Liver (tissue), 9 donors: Measurements from ENCODE around the gene JMJD1C. TPM values are rescaled to one million over a fixed set of nuclear protein-coding genes. Genes with fewer than 3 reads are reported as not detected.

Experiments used
- DNase-seq: peaks from one replicate; pipeline ENCODE4 v3.0.0-alpha.2; 2017; ENCODE audit warnings: low spot score
- H3K27ac ChIP-seq, 2 donors: one replicate each; pipeline ENCODE4 v1.7.0; 2013; ENCODE audit warnings: inconsistent platforms in 2 of 2, low read length in 2 of 2, control low read depth in 1 of 2, low read depth in 1 of 2, mild to moderate bottlenecking in 1 of 2
- H3K27me3 ChIP-seq, 4 donors: one replicate each; pipeline versions ENCODE4 v1.6.1 to v1.7.0; 2013; ENCODE audit warnings: low read length in 3 of 4, inconsistent platforms in 1 of 4, mild to moderate bottlenecking in 1 of 4, moderate library complexity in 1 of 4; ENCODE audit not compliant: control insufficient read depth in 4 of 4, insufficient read depth in 4 of 4
- H3K36me3 ChIP-seq, 4 donors: one replicate each; pipeline versions ENCODE4 v1.6.1 to v1.7.0; 2013; ENCODE audit warnings: low read length in 3 of 4, mild to moderate bottlenecking in 3 of 4, low read depth in 1 of 4, moderate library complexity in 1 of 4; ENCODE audit not compliant: control insufficient read depth in 4 of 4, insufficient read depth in 3 of 4
- H3K4me1 ChIP-seq, 4 donors: one replicate each; pipeline versions ENCODE4 v1.6.1 to v1.7.0; 2013; ENCODE audit warnings: low read length in 3 of 4, mild to moderate bottlenecking in 3 of 4, moderate library complexity in 1 of 4; ENCODE audit not compliant: control insufficient read depth in 4 of 4, insufficient read depth in 4 of 4
- H3K4me3 ChIP-seq, 3 donors: one replicate each; pipeline versions ENCODE4 v1.6.1 to v1.7.0; 2013; ENCODE audit warnings: low read length in 3 of 3, control low read depth in 1 of 3, low read depth in 1 of 3, mild to moderate bottlenecking in 1 of 3
- H3K9ac ChIP-seq, 2 donors: one replicate each; pipeline ENCODE4 v1.7.0; 2013; ENCODE audit warnings: low read length in 2 of 2, mild to moderate bottlenecking in 2 of 2, moderate library complexity in 2 of 2, control low read depth in 1 of 2, low read depth in 1 of 2
- H3K9me3 ChIP-seq, 4 donors: one replicate each; pipeline versions ENCODE4 v1.6.1 to v1.7.0; 2013; ENCODE audit warnings: low read length in 3 of 4; ENCODE audit not compliant: control insufficient read depth in 4 of 4
- ATF3 ChIP-seq: IDR thresholded peaks from 2 replicates; pipeline ENCODE4 v1.6.1; 2016; ENCODE audit warnings: antibody characterized with exemption
- CTCF ChIP-seq: fragments of 150-350 bp; IDR thresholded peaks from 2 replicates; pipeline ENCODE4 v1.5.1; 2017; ENCODE audit warnings: improper control_type of control experiment, low read depth, low read length; ENCODE audit not compliant: missing input control
- EGR1 ChIP-seq, 2 donors: IDR thresholded peaks; 2 replicates each; pipeline ENCODE4 v1.6.1; 2016 to 2018; ENCODE audit warnings: antibody characterized with exemption in 2 of 2, low read depth in 2 of 2
- FOXA1 ChIP-seq: IDR thresholded peaks from 2 replicates; pipeline ENCODE4 v1.6.1; 2016; ENCODE audit warnings: antibody characterized with exemption
- FOXA2 ChIP-seq: IDR thresholded peaks from 2 replicates; pipeline ENCODE4 v1.6.1; 2016; ENCODE audit warnings: antibody characterized with exemption
- GABPA ChIP-seq, 2 donors: IDR thresholded peaks in 1 of 2; conservative IDR thresholded peaks in 1 of 2; 2 replicates each; pipeline ENCODE4 v1.6.1; 2016; ENCODE audit warnings: antibody characterized with exemption in 2 of 2, mild to moderate bottlenecking in 1 of 2, moderate library complexity in 1 of 2
- HNF4A ChIP-seq, 2 donors: conservative IDR thresholded peaks; 2 replicates each; pipeline ENCODE4 v1.6.1; 2016; ENCODE audit warnings: antibody characterized with exemption in 2 of 2, mild to moderate bottlenecking in 2 of 2
- HNF4G ChIP-seq: IDR thresholded peaks from 2 replicates; pipeline ENCODE4 v1.6.1; 2016; ENCODE audit warnings: antibody characterized with exemption
- JUND ChIP-seq, 2 donors: IDR thresholded peaks; 2 replicates each; pipeline ENCODE4 v1.6.1; 2016; ENCODE audit warnings: antibody characterized with exemption in 2 of 2
- MAX ChIP-seq: IDR thresholded peaks from 2 replicates; pipeline ENCODE4 v1.6.1; 2016; ENCODE audit warnings: antibody characterized with exemption
- NR2F2 ChIP-seq: IDR thresholded peaks from 2 replicates; pipeline ENCODE4 v1.6.1; 2016; ENCODE audit warnings: antibody characterized with exemption
- RAD21 ChIP-seq, 2 donors: IDR thresholded peaks; 2 replicates each; pipeline ENCODE4 v1.6.1; 2016; ENCODE audit warnings: antibody characterized with exemption in 2 of 2, mild to moderate bottlenecking in 2 of 2
- RXRA ChIP-seq, 2 donors: IDR thresholded peaks; 2 replicates each; pipeline ENCODE4 v1.6.1; 2017 to 2018; ENCODE audit warnings: antibody characterized with exemption in 2 of 2, mild to moderate bottlenecking in 1 of 2
- SP1 ChIP-seq: IDR thresholded peaks from 2 replicates; pipeline ENCODE4 v1.6.1; 2018; ENCODE audit warnings: antibody characterized with exemption, mild to moderate bottlenecking
- YY1 ChIP-seq: IDR thresholded peaks from 2 replicates; pipeline ENCODE4 v1.6.1; 2016; ENCODE audit warnings: antibody characterized with exemption, mild to moderate bottlenecking
- ZBTB33 ChIP-seq: IDR thresholded peaks from 2 replicates; pipeline ENCODE4 v1.6.1; 2016; ENCODE audit warnings: antibody characterized with exemption
- WGBS: extraction: QIAGEN DNeasy Blood & Tissue Kit; methylation state at CpG from one replicate; pipeline ENCODE4 v1.1.7; 2013; 5-methylcytosine and 5-hydroxymethylcytosine counted together
- polyA plus RNA-seq, 2 donors: library from polyadenylated mRNA; stranded (reverse) in 1 of 2; unstranded in 1 of 2; fragments of 200-250 nt in 1 of 2; fragments of >200 nt in 1 of 2; fragmentation: Nextera tagmentation in 1 of 2; extraction: Ambion mirVana in 1 of 2; gene quantifications; one replicate each; pipeline versions ENCODE4 v1.2.1 to v1.2.3, GENCODE V29; 2013 to 2015
- total RNA-seq, 2 donors: library from RNA; depleted of rRNA; stranded (reverse); fragments of >200 nt; gene quantifications; one replicate each; pipeline ENCODE4 v1.2.3, GENCODE V29; 2014
- donor health status: healthy.
- donor health status: healthy.
- donor health status: healthy.
- donor health status: healthy.
- donor health status: healthy.

Gene JMJD1C
- total and polyA plus RNA-seq, 4 donors = 11.0 to 93.1 (median 56.0) TPM

- no peak for DNase-seq
- H3K36me3 ChIP-seq = no peaks in the 10 kb centered on the region
- H3K9me3 ChIP-seq = no peaks in the 10 kb centered on the region
- H3K9ac ChIP-seq = no peak overlapping the region
- 82% methylated on average over 3 of the region's 3 CpGs for WGBS
- no peaks in the 10 kb centered on the region for H3K4me1 ChIP-seq
- H3K27me3 ChIP-seq = no peaks in the 10 kb centered on the region
- no peak overlapping the region for H3K27ac ChIP-seq
- TF ChIP-seq HNF4A (conservative IDR thresholded peaks at IDR 0.05) (no peak), RAD21 (IDR thresholded peaks at IDR 0.05) (no peak), GABPA (IDR thresholded peaks at IDR 0.05 in 1 of 2, conservative IDR thresholded peaks at IDR 0.05 in 1 of 2) (no peak)
- no peak overlapping the region for H3K4me3 ChIP-seq
Measured at GRCh38 chr10:63504145-63504881, 38.5 kb upstream of the JMJD1C start.

DNA sequence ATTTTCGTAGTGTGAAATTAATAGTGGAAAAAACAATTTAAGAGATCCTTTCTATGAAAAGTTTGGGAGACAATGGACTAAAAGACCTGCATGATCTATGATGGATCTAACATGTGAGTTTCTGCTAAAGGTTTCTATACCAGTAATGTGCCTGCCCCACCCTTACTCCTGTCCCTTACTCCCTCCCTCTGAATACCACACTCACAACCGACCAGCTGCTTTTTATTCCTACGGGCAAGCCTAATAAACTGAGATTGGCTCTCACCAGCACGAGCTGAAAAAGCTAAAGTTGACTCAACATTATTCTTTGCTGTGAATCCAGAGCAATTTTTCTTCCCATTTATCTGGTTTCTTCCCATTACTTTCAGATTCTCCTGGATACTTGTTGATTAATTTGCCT lies 37.6 kb upstream of the JMJD1C start:
- no peaks in the 10 kb centered on the region for H3K9me3 ChIP-seq
- 90% methylated on average over 4 of the region's 4 CpGs for WGBS
- no peak for DNase-seq
- H3K4me3 ChIP-seq = no peak overlapping the region
- no peak overlapping the region for H3K9ac ChIP-seq
- no peaks in the 10 kb centered on the region for H3K36me3 ChIP-seq
- H3K4me1 ChIP-seq = peaks cover 0 to 4% (median under 1%) of the 10 kb centered on the region in 4 donors
- no peak overlapping the region for H3K27ac ChIP-seq
- TF ChIP-seq HNF4A (conservative IDR thresholded peaks at IDR 0.05) (no peak), RXRA (IDR thresholded peaks at IDR 0.05) (no peak), FOXA1 (no peak), HNF4G (no peak), ZBTB33 (no peak), MAX (no peak), RAD21 (IDR thresholded peaks at IDR 0.05) (no peak), FOXA2 (no peak), JUND (IDR thresholded peaks at IDR 0.05) (no peak), GABPA (IDR thresholded peaks at IDR 0.05 in 1 of 2, conservative IDR thresholded peaks at IDR 0.05 in 1 of 2) (no peak)
- no peaks in the 10 kb centered on the region for H3K27me3 ChIP-seq

GRCh38 chr10:63502832-63503231 lies 37.1 kb upstream of the JMJD1C start:
- no peak for TF ChIP-seq FOXA1

DNA sequence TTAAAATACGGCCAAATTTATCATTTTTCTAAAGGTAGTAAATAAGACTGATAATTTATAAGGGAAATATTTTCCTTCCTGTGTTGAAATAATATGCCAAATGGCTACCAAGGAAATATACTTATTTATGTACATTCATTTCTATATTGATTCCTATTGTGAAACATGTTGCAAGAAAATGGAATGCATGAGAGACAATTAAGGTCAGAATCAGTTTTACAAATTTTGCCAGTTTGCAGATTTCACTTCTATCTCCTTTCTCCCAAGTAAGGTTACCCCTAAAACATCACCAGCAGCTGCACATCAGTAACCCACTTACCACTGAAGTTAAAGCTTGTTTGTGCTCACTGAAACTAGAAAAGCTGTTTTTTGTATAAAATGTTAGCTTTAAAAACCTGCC lies 36.2 kb upstream of the JMJD1C start:
- Histone ChIP-seq H3K27ac (no peak overlapping the region), H3K4me3 (no peak overlapping the region), H3K4me1 (peaks cover 0 to 8% (median under 1%) of the 10 kb centered on the region in 4 donors), H3K9me3 (no peaks in the 10 kb centered on the region), H3K27me3 (no peaks in the 10 kb centered on the region), H3K36me3 (no peaks in the 10 kb centered on the region), H3K9ac (no peak overlapping the region)
- WGBS = 93% methylated on average over 1 of the region's 1 CpG
- no peak for DNase-seq
- TF ChIP-seq MAX (no peak), SP1 (no peak), CTCF (no peak), ATF3 (no peak), HNF4G (no peak), EGR1 (IDR thresholded peaks at IDR 0.05; ENCODE audit: low read depth in 2 of 2) (no peak), ZBTB33 (no peak), NR2F2 (no peak), YY1 (no peak), HNF4A (conservative IDR thresholded peaks at IDR 0.05) (no peak), JUND (IDR thresholded peaks at IDR 0.05) (no peak), GABPA (IDR thresholded peaks at IDR 0.05 in 1 of 2, conservative IDR thresholded peaks at IDR 0.05 in 1 of 2) (no peak)

More at GRCh38 chr10:63502832-63503231, 37.1 kb upstream of the JMJD1C start:
- no peak for DNase-seq
- Histone ChIP-seq H3K9ac (no peak overlapping the region), H3K4me3 (no peak overlapping the region), H3K27ac (no peak overlapping the region), H3K27me3 (no peaks in the 10 kb centered on the region), H3K36me3 (no peaks in the 10 kb centered on the region), H3K9me3 (no peaks in the 10 kb centered on the region), H3K4me1 (peaks cover 0 to 7% (median under 1%) of the 10 kb centered on the region in 4 donors)
- 99% methylated on average over 1 of the region's 1 CpG for WGBS
